K562 (cell line): Measurements from ENCODE around the gene C7orf57. TPM values are rescaled to one million over a fixed set of nuclear protein-coding genes. Genes with fewer than 3 reads are reported as not detected.

Source experiments
- ATAC-seq: fragments of 200-7000 bp; cut with Tn5 transposase; 3 replicates; pipeline ENCODE4 v1.9.1; 2020; ENCODE audit warnings: moderate library complexity
- BruUV-seq: library from RNA; stranded (reverse); fragments of 400-500 nt; replicated peaks from 2 replicates; lab custom pipeline; 2021; lab: Mats Ljungman, UMichigan
- CTCF ChIA-PET: fragments of 300-600 bp; formaldehyde crosslinking; extraction: SDS; loops from one replicate; lab custom pipeline; 2021; ENCODE audit warnings: low intra/inter-chr PET ratio; lab: Yijun Ruan, JAX
- POLR2A ChIA-PET: fragments of 300-600, 350-650 bp; sonication (Branson Sonifier 250); formaldehyde crosslinking; extraction: SDS; loops from one replicate; lab custom pipeline; 2021; ENCODE audit warnings: antibody characterized with exemption, inconsistent platforms; lab: Yijun Ruan, JAX
- DNase-seq, 4 experiments: peaks; one replicate each; pipeline versions ENCODE4 v3.0.0 to v3.0.0-alpha.2; 2011 to 2018; ENCODE audit warnings: low spot score in 3 of 4, mixed read lengths in 3 of 4; ENCODE audit errors: extremely low read depth in 1 of 4
- FAIRE-seq: peaks from 2 replicates; lab custom pipeline; 2011; peaks lifted over from hg19 to GRCh38; lab: Jason Lieb, UNC
- H2AFZ ChIP-seq: 2 replicates; pipeline ENCODE4 v1.6.0; 2011; ENCODE audit warnings: low read depth, low read length, control low read depth, inconsistent platforms
- H3K27ac ChIP-seq: fragments of 200-600 bp; 3 replicates; pipeline ENCODE4 v1.8.0; 2011; ENCODE audit warnings: low read depth, mild to moderate bottlenecking, control low read depth, inconsistent platforms, low read length, moderate library complexity, mixed read lengths; ENCODE audit errors: extremely low read depth
- H3K27me3 ChIP-seq, 2 experiments: fragments of 300-600 bp in 1 of 2; 2 replicates in 1 of 2; 3 replicates in 1 of 2; pipeline versions ENCODE4 v1.6.0 to v1.8.0; 2011; ENCODE audit warnings: inconsistent platforms in 2 of 2, low read length in 2 of 2, mild to moderate bottlenecking in 1 of 2, mixed read lengths in 1 of 2, moderate library complexity in 1 of 2; ENCODE audit not compliant: control insufficient read depth in 2 of 2, insufficient read depth in 2 of 2
- H3K36me3 ChIP-seq: fragments of 300-600 bp; 3 replicates; pipeline ENCODE4 v1.8.0; 2011; ENCODE audit warnings: mild to moderate bottlenecking, low read length, inconsistent platforms; ENCODE audit not compliant: control insufficient read depth, insufficient read depth
- H3K4me1 ChIP-seq, 2 experiments: fragments of 200-600 bp in 1 of 2; replicated peaks in 1 of 2; 2 replicates in 1 of 2; 3 replicates in 1 of 2; pipeline versions ENCODE4 v1.5.1 to v1.8.0; 2011; ENCODE audit warnings: inconsistent platforms in 2 of 2, low read length in 2 of 2, mild to moderate bottlenecking in 1 of 2, mixed read lengths in 1 of 2, moderate library complexity in 1 of 2; ENCODE audit not compliant: control insufficient read depth in 2 of 2, insufficient read depth in 2 of 2
- H3K4me2 ChIP-seq: 2 replicates; pipeline ENCODE4 v1.6.1; 2011; ENCODE audit warnings: low read length, control low read depth, inconsistent platforms, mixed read lengths; ENCODE audit not compliant: insufficient read depth
- H3K4me3 ChIP-seq: fragments of 200-600 bp; sonication (generic), shearing (Covaris generic); 2 replicates; pipeline ENCODE4 v1.5.1; 2016; ENCODE audit warnings: control low read depth, inconsistent platforms
- H3K79me2 ChIP-seq: fragments of 200-600 bp; 3 replicates; pipeline ENCODE4 v1.8.0; 2011; ENCODE audit warnings: low read length, inconsistent platforms; ENCODE audit not compliant: control insufficient read depth, insufficient read depth
- H3K9ac ChIP-seq, 2 experiments: 2 replicates each; pipeline versions ENCODE4 v1.6.0 to v1.6.1; 2011; ENCODE audit warnings: low read depth in 2 of 2, low read length in 2 of 2, control low read depth in 1 of 2, inconsistent platforms in 1 of 2, mild to moderate bottlenecking in 1 of 2, mixed read lengths in 1 of 2; ENCODE audit not compliant: insufficient read depth in 1 of 2
- H3K9me1 ChIP-seq: one replicate; pipeline ENCODE4 v1.6.0; 2011; ENCODE audit warnings: inconsistent platforms, mild to moderate bottlenecking, low read length, moderate library complexity; ENCODE audit not compliant: control insufficient read depth, insufficient read depth
- H3K9me3 ChIP-seq: replicated peaks from 2 replicates; pipeline ENCODE4 v1.5.1; 2011; ENCODE audit warnings: low read depth, low read length, inconsistent platforms; ENCODE audit not compliant: control insufficient read depth, insufficient read depth
- H4K20me1 ChIP-seq: replicated peaks from 2 replicates; pipeline ENCODE4 v1.6.1; 2011; ENCODE audit warnings: low read length, inconsistent platforms, mixed read lengths; ENCODE audit not compliant: control insufficient read depth, insufficient read depth
- JUNB ChIP-seq: fragments of 450-650 bp; formaldehyde crosslinking; conservative IDR thresholded peaks from 2 replicates; pipeline ENCODE4 v1.4.0; 2020; ENCODE audit warnings: mild to moderate bottlenecking
- KAT2B ChIP-seq: IDR thresholded peaks from one replicate; pipeline ENCODE4 v1.6.1; 2012; ENCODE audit warnings: low read depth, mild to moderate bottlenecking, control low read depth, inconsistent platforms, low read length, moderate library complexity
- KAT7 ChIP-seq: sonication (generic); formaldehyde crosslinking; IDR thresholded peaks from 2 replicates; pipeline ENCODE4 v1.8.0; 2022; ENCODE audit warnings: missing genetic modification reagents, mild to moderate bottlenecking, borderline replicate concordance
- SMARCA4 ChIP-seq: fragments of 450-650 bp; IDR thresholded peaks from 2 replicates; pipeline ENCODE4 v1.6.1; 2016
- SRF ChIP-seq, 2 experiments: fragments of 250-450, 450-650 bp in 1 of 2; sonication (Bioruptor Pico) in 1 of 2; sonication (generic) in 1 of 2; formaldehyde crosslinking; IDR thresholded peaks; 2 replicates each; pipeline versions ENCODE4 v1.5.0 to v1.5.1; 2020 to 2022; ENCODE audit warnings: mild to moderate bottlenecking in 1 of 2, missing genetic modification reagents in 1 of 2
- SRSF1 ChIP-seq: fragments of 200-400 bp; formaldehyde crosslinking; IDR thresholded peaks from 2 replicates; pipeline ENCODE4 v1.6.1; 2017; ENCODE audit warnings: mild to moderate bottlenecking, low read depth, low read length, moderate library complexity
- ZNF551 ChIP-seq: fragments of 250-450 bp; sonication (Bioruptor Pico); IDR thresholded peaks from 2 replicates; pipeline ENCODE4 v1.5.0; 2021; ENCODE audit warnings: mild to moderate bottlenecking, moderate library complexity
- ZNF561 ChIP-seq: fragments of 450-650 bp; formaldehyde crosslinking; conservative IDR thresholded peaks from 2 replicates; pipeline ENCODE4 v1.4.0; 2020; ENCODE audit warnings: mild to moderate bottlenecking, moderate library complexity
- ZNF75A ChIP-seq: fragments of 450-650 bp; formaldehyde crosslinking; IDR thresholded peaks from 2 replicates; pipeline ENCODE4 v1.4.0; 2020; ENCODE audit warnings: mild to moderate bottlenecking
- ZNF764 ChIP-seq: fragments of 250-450 bp; sonication (Bioruptor Pico); IDR thresholded peaks from 2 replicates; pipeline ENCODE4 v1.4.0; 2020; ENCODE audit warnings: low read depth, mild to moderate bottlenecking, moderate library complexity
- WGBS: fragments of 100-300 bp; shearing (Covaris generic); methylation state at CpG from one replicate; pipeline ENCODE4 v1.1.6; 2016; ENCODE audit warnings: low coverage, mixed read lengths; ENCODE audit not compliant: insufficient coverage; ENCODE audit errors: missing lambda C conversion rate; 5-methylcytosine and 5-hydroxymethylcytosine counted together
- in situ Hi-C: fragments of 300-500 bp; cut with MboI; formaldehyde crosslinking; loops from 4 replicates; pipeline ENCODE4 v1.15.0; 2018; ENCODE audit warnings: inconsistent platforms, mixed read lengths
- intact Hi-C: fragments of 100-400 bp; cut with micrococcal nuclease; formaldehyde crosslinking; loops from 2 replicates; pipeline ENCODE4 v1.14.2; 2022
- polyA plus RNA-seq, 8 experiments: library from polyadenylated mRNA; depleted of rRNA in 4 of 8; stranded (reverse) in 5 of 8; unstranded in 3 of 8; fragments of >200 nt; fragmentation: Nextera tagmentation in 2 of 8; fragmentation: Illumina TruSeq in 1 of 8; extraction: Ambion mirVana in 2 of 8; extraction: Trizol in 1 of 8; gene quantifications; 2 replicates each; pipeline versions ENCODE4 v1.2.1 to v1.2.3, GENCODE V29; 2011 to 2014; ENCODE audit warnings: inconsistent platforms in 1 of 8, missing spikeins in 1 of 8
- total RNA-seq, 7 experiments: library from RNA; depleted of rRNA in 6 of 7; stranded (reverse); fragments of >200 nt in 6 of 7; fragmentation: Illumina TruSeq in 2 of 7; extraction: Trizol in 2 of 7; gene quantifications; 2 replicates each; pipeline versions ENCODE4 v1.2.1 to v1.2.3, GENCODE V29; 2011 to 2021; ENCODE audit warnings: low replicate concordance in 1 of 7
- TF ChIP-seq, protein P1 (sequence below): fragments of 200-800 bp; sonication (Bioruptor generic); IDR thresholded peaks from 2 replicates; pipeline ENCODE4 v1.6.1; 2017; ENCODE audit warnings: missing genetic modification characterization, missing compliant biosample characterization
- TF ChIP-seq, protein P2 (sequence below): fragments of 450-650 bp; IDR thresholded peaks from 2 replicates; pipeline ENCODE4 v1.6.1; 2016; ENCODE audit warnings: missing biosample characterization, missing genetic modification characterization
- TF ChIP-seq, protein P3 (sequence below): fragments of 450-650 bp; IDR thresholded peaks from 2 replicates; pipeline ENCODE4 v1.6.1; 2016; ENCODE audit warnings: mild to moderate bottlenecking
- TF ChIP-seq, protein P4 (sequence below): fragments of 250-450 bp; sonication (Bioruptor Pico); IDR thresholded peaks from 2 replicates; pipeline ENCODE4 v1.8.0; 2021; ENCODE audit warnings: mild to moderate bottlenecking, moderate library complexity
- TF ChIP-seq, protein P5 (sequence below): fragments of 450-650 bp; IDR thresholded peaks from 2 replicates; pipeline ENCODE4 v1.6.1; 2016; ENCODE audit warnings: antibody characterized with exemption

The C7orf57 gene
- total and polyA plus RNA-seq, 9 of the 15 experiments (the other 6 are each of a cell fraction or from before 2014, with no cell fraction given): not detected

DNA sequence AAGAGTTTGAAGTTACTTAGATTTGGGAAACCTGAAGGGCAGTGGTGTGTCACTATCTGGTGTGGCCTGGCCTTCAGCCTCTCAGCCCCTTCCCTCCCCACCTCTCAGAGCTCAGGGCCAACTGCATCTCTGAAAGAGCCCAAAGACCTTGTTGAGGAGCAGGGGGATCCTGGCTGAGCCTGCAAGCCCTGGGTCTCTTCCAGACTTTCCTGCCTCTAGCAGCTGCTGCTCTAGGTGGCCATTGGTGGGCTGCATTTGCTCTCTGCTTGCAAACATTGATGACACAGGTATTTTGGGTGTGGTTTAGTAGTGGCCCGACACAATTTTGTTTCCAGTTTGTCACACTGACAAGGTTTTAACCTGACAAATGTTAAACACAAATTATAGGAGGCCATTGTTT lies 50.6 kb downstream of the C7orf57 start:
- FAIRE-seq: no peak
- Histone ChIP-seq H2AFZ (no peak overlapping the region), H3K36me3 (no peaks in the 10 kb centered on the region), H3K27ac (no peak overlapping the region), H3K4me3 (no peak overlapping the region), H3K4me1 (peaks cover 7 to 27% of the 10 kb centered on the region in 2 experiments; a peak in 4 of 5 replicates), H3K9me3 (no peaks in the 10 kb centered on the region), H3K27me3 (peaks cover 8 to 15% of the 10 kb centered on the region in 2 experiments; a peak in 4 of 5 replicates), H4K20me1 (0 out of 2 replicates have a peak, but pooled peaks cover 5% of the 10 kb centered on the region), H3K79me2 (no peaks in the 10 kb centered on the region), H3K4me2 (no peak overlapping the region), H3K9me1 (no peaks in the 10 kb centered on the region), H3K9ac (no peak overlapping the region)
- intact Hi-C loops: no loop called here
- CTCF ChIA-PET: no interaction called here
- no peak for DNase-seq
- TF ChIP-seq SMARCA4: no peak
- TF ChIP-seq, protein P1, sequence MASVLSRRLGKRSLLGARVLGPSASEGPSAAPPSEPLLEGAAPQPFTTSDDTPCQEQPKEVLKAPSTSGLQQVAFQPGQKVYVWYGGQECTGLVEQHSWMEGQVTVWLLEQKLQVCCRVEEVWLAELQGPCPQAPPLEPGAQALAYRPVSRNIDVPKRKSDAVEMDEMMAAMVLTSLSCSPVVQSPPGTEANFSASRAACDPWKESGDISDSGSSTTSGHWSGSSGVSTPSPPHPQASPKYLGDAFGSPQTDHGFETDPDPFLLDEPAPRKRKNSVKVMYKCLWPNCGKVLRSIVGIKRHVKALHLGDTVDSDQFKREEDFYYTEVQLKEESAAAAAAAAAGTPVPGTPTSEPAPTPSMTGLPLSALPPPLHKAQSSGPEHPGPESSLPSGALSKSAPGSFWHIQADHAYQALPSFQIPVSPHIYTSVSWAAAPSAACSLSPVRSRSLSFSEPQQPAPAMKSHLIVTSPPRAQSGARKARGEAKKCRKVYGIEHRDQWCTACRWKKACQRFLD: no peak
- TF ChIP-seq KAT7: no peak
- TF ChIP-seq, protein P2, sequence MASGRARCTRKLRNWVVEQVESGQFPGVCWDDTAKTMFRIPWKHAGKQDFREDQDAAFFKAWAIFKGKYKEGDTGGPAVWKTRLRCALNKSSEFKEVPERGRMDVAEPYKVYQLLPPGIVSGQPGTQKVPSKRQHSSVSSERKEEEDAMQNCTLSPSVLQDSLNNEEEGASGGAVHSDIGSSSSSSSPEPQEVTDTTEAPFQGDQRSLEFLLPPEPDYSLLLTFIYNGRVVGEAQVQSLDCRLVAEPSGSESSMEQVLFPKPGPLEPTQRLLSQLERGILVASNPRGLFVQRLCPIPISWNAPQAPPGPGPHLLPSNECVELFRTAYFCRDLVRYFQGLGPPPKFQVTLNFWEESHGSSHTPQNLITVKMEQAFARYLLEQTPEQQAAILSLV: no peak
- no peak for TF ChIP-seq ZNF551
- no peak for TF ChIP-seq ZNF75A
- TF ChIP-seq ZNF764: no peak
- TF ChIP-seq KAT2B: no peak
- no peak for TF ChIP-seq ZNF561 (CRISPR knock-in tag)
- no peak for TF ChIP-seq SRSF1
- no peak for TF ChIP-seq JUNB
- TF ChIP-seq, protein P3, sequence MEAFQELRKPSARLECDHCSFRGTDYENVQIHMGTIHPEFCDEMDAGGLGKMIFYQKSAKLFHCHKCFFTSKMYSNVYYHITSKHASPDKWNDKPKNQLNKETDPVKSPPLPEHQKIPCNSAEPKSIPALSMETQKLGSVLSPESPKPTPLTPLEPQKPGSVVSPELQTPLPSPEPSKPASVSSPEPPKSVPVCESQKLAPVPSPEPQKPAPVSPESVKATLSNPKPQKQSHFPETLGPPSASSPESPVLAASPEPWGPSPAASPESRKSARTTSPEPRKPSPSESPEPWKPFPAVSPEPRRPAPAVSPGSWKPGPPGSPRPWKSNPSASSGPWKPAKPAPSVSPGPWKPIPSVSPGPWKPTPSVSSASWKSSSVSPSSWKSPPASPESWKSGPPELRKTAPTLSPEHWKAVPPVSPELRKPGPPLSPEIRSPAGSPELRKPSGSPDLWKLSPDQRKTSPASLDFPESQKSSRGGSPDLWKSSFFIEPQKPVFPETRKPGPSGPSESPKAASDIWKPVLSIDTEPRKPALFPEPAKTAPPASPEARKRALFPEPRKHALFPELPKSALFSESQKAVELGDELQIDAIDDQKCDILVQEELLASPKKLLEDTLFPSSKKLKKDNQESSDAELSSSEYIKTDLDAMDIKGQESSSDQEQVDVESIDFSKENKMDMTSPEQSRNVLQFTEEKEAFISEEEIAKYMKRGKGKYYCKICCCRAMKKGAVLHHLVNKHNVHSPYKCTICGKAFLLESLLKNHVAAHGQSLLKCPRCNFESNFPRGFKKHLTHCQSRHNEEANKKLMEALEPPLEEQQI: no peak
- TF ChIP-seq, protein P4, sequence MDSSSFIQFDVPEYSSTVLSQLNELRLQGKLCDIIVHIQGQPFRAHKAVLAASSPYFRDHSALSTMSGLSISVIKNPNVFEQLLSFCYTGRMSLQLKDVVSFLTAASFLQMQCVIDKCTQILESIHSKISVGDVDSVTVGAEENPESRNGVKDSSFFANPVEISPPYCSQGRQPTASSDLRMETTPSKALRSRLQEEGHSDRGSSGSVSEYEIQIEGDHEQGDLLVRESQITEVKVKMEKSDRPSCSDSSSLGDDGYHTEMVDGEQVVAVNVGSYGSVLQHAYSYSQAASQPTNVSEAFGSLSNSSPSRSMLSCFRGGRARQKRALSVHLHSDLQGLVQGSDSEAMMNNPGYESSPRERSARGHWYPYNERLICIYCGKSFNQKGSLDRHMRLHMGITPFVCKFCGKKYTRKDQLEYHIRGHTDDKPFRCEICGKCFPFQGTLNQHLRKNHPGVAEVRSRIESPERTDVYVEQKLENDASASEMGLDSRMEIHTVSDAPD (CRISPR knock-in tag): no peak
- TF ChIP-seq, protein P5, sequence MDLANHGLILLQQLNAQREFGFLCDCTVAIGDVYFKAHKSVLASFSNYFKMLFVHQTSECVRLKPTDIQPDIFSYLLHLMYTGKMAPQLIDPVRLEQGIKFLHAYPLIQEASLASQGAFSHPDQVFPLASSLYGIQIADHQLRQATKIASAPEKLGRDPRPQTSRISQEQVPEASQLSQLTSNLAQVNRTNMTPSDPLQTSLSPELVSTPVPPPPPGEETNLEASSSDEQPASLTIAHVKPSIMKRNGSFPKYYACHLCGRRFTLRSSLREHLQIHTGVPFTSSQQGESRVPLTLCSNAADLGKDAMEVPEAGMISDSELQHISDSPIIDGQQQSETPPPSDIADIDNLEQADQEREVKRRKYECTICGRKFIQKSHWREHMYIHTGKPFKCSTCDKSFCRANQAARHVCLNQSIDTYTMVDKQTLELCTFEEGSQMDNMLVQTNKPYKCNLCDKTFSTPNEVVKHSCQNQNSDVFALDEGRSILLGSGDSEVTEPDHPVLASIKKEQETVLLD: no peak
- TF ChIP-seq SRF (CRISPR knock-in tag; IDR thresholded peaks at IDR 0.05): no peak
- POLR2A ChIA-PET: no interaction called here
- in situ Hi-C loops: no loop called here
- no peak for ATAC-seq
- 20% methylated on average over 1 of the region's 1 CpG for WGBS
- BruUV-seq: no TSS peak
